HG02588 (cell line): ENCODE data around the gene MRPL17.

Experiments used
- ATAC-seq: cut with Tn5 transposase; IDR thresholded peaks from one replicate; pipeline ENCODE4 v1.9.1; 2021; ENCODE audit warnings: mild to moderate bottlenecking, moderate library complexity; ENCODE audit not compliant: unreplicated experiment

The MRPL17 gene

DNA sequence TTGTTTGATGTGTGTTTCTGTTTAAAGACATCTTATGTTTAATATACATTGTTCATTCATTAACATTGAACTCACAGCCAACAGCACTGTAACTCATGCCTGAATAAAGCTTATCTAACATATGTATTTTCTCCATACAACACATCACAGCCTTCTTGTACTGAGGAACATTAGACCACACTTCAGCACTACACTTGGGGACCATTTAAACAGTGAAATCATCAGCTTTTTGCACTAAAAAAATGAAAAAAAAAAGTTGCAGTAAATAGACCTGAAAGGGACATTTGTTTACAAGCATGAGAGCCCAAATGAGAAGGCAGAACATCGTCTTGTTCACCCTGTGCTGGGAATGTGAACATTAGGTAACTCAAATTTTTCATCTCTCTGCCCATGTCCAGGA lies 48.6 kb downstream of the MRPL17 start:
- no peak for ATAC-seq

DNA sequence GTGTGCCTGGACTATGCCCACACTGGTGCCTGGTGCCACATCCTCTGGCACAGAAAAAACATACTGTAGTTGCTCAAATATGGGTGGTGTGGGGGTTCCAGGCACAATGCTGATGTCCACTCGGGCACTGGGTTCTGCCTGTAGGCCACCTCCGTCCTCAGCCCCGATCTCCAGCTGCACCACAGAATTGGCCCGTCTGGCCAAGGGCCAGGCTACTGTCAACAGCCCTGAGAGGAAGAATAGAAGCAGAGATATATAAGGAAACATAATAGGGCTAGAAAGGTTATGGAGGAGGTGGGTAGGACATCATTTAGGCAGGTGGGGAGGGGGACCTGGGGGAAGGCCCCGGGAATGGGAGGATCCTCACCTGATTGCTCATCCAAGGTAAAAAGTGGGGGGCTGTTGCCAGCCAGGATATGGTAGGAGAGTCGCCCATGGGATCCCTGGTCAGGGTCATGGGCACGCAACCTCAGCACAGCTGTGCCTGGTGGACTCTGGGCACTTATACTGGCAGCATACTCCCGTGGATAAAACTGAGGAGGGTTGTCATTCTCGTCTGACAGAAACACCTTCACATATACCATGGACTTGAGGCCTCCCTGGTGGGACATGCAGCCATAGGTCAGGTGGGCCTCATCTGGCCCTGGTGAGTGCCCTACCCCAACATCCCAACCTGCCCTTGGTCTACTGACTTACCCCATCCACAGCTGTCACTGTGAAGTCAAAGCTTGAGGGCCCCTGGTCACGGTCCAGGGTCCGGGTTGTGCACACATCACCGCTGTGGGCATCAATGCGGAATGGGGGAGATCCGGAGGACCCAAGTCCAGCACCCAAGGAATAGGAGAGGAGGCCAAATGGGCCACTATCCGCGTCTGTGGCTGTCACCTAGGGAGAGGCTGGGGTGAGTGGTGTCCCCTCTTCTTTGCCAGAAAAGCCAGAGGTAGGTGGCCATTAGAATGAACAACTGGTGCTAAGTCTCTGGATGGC lies 49.4 kb downstream of the MRPL17 start:
- no peak for ATAC-seq

GRCh38 chr11:6632116-6633073 lies 50.7 kb downstream of the MRPL17 start:
- no peak for ATAC-seq

DNA sequence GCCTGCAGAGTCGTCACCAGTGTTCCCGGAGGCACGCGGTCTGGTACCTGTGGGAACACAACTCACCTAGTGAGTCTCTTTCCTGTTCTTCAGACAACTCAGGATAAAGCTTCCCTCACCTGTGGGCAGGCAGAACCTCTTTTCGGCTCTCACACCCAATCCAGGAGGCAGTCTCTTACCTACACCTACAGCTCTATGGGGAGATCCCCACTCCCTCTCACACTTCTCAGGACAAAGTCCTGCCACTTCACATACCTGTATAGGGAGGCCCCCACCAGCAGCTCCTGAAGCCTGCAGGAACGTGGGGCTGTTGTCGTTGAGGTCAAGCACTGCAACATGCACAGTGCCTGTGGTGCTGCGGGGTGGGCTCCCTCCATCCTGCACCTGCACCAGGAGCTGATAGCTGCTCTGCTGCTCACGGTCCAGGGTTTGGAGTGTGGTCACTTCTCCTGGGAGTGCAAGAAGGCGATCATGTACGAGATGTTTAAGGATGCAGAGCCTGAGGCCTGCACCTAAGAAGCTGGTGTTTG lies 51.7 kb downstream of the MRPL17 start:
- no peak for ATAC-seq

DNA sequence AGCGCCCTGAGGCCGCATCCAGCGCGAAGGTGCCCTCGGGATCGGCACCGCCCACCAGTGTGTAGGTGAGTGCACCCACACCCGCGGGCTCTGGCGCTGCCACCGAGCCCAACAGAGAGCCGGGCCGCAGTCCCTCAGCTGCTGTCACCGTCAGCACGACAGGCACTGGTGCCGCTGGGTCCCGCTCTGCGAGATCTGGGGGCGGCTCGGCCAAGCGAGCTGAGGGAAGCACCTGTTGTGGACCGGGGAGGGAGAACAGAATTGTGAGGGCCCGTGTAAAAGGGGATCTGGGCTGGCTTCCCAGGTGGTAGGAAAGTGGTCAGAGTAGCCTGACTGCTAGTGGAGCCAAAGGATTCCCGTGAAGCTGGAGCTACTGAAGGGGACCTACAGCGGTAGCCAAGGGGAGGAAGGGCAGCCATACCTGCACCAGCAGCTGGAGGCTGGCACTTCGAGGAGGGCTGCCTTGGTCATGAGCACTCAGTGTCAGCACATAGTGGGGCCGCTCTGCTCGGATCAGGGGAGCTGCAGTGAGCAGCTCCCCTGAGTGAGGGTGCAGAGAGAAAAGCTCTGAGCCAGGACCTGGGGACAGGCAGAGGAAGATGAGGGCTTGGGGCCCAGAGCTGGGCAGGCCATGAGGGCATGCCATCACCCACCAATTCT lies 52.4 kb downstream of the MRPL17 start:
- no peak for ATAC-seq
